Astrocyte (in vitro differentiated cells and primary cell): ENCODE measurements around the gene ANO2. TPM values are rescaled to one million over a fixed set of nuclear protein-coding genes. Genes with fewer than 3 reads are reported as not detected.

ENCODE experiments used
- DNase-seq: peaks from one replicate; pipeline ENCODE4 v3.0.0-alpha.2; 2010; ENCODE audit warnings: low read depth
- FAIRE-seq: peaks from 2 replicates; lab custom pipeline; 2011; peaks lifted over from hg19 to GRCh38; lab: Jason Lieb, UNC
- H2AFZ ChIP-seq: 2 replicates; pipeline ENCODE4 v1.6.0; 2012; ENCODE audit warnings: low read depth, low read length, inconsistent platforms
- H3K27ac ChIP-seq: 2 replicates; pipeline ENCODE4 v1.5.1; 2011; ENCODE audit warnings: low read depth, low read length, inconsistent platforms
- H3K27me3 ChIP-seq: 2 replicates; pipeline ENCODE4 v1.6.0; 2011; ENCODE audit warnings: low read length, inconsistent platforms; ENCODE audit not compliant: insufficient read depth
- H3K36me3 ChIP-seq: 2 replicates; pipeline ENCODE4 v1.5.1; 2011; ENCODE audit warnings: low read length, inconsistent platforms; ENCODE audit not compliant: insufficient read depth
- H3K4me1 ChIP-seq: 2 replicates; pipeline ENCODE4 v1.5.1; 2011; ENCODE audit warnings: low read length, inconsistent platforms; ENCODE audit not compliant: insufficient read depth
- H3K4me2 ChIP-seq: 2 replicates; pipeline ENCODE4 v1.6.0; 2012; ENCODE audit warnings: low read length, inconsistent platforms
- H3K4me3 ChIP-seq: 2 replicates; pipeline ENCODE4 v1.5.1; 2011; ENCODE audit warnings: low read depth, mild to moderate bottlenecking, low read length, inconsistent platforms; ENCODE audit not compliant: insufficient read depth
- H3K79me2 ChIP-seq: 2 replicates; pipeline ENCODE4 v1.6.0; 2012; ENCODE audit warnings: mild to moderate bottlenecking, low read length, inconsistent platforms; ENCODE audit not compliant: insufficient read depth
- H3K9ac ChIP-seq: 2 replicates; pipeline ENCODE4 v1.6.0; 2012; ENCODE audit warnings: mild to moderate bottlenecking, low read length, inconsistent platforms
- H3K9me3 ChIP-seq: 2 replicates; pipeline ENCODE4 v1.5.1; 2012; ENCODE audit warnings: low read depth, mild to moderate bottlenecking, low read length, inconsistent platforms; ENCODE audit not compliant: insufficient read depth
- H4K20me1 ChIP-seq: 2 replicates; pipeline ENCODE4 v1.6.0; 2012; ENCODE audit warnings: low read length, inconsistent platforms; ENCODE audit not compliant: insufficient read depth
- H3K27ac Mint-ChIP-seq: one replicate; pipeline ENCODE4 v1.8.0; 2021; ENCODE audit warnings: mild to moderate bottlenecking, mixed read lengths; ENCODE audit not compliant: unreplicated experiment
- H3K27me3 Mint-ChIP-seq: one replicate; pipeline ENCODE4 v1.8.0; 2021; ENCODE audit warnings: low read depth, mixed read lengths; ENCODE audit not compliant: unreplicated experiment
- H3K36me3 Mint-ChIP-seq: one replicate; pipeline ENCODE4 v1.8.0; 2021; ENCODE audit warnings: low read depth, mixed read lengths; ENCODE audit not compliant: unreplicated experiment
- H3K4me1 Mint-ChIP-seq: one replicate; pipeline ENCODE4 v1.8.0; 2021; ENCODE audit warnings: low read depth, mixed read lengths; ENCODE audit not compliant: unreplicated experiment
- H3K4me3 Mint-ChIP-seq: one replicate; pipeline ENCODE4 v1.8.0; 2021; ENCODE audit warnings: mild to moderate bottlenecking, moderate library complexity, mixed read lengths; ENCODE audit not compliant: unreplicated experiment
- H3K9me3 Mint-ChIP-seq: one replicate; pipeline ENCODE4 v1.8.0; 2021; ENCODE audit warnings: mild to moderate bottlenecking, mixed read lengths; ENCODE audit not compliant: unreplicated experiment
- CTCF ChIP-seq: IDR thresholded peaks from 2 replicates; pipeline ENCODE4 v1.5.1; 2011; ENCODE audit warnings: low read depth, mild to moderate bottlenecking, inconsistent platforms, low read length, moderate library complexity; ENCODE audit not compliant: insufficient read depth
- EZH2 ChIP-seq: IDR thresholded peaks from 2 replicates; pipeline ENCODE4 v1.6.1; 2012; ENCODE audit warnings: mild to moderate bottlenecking, low read length, inconsistent platforms; ENCODE audit not compliant: insufficient read depth
- total RNA-seq: library from RNA; stranded (reverse); gene quantifications from 2 replicates; pipeline ENCODE4 v1.2.1, GENCODE V29; 2021

The ANO2 gene
- total RNA-seq, 1 donor from 2014 or later: 0.93 TPM

GRCh38 chr12:5746917-5747316 is 198.1 kb downstream of the ANO2 start:
- FAIRE-seq: no peak
- H3K36me3 Mint-ChIP-seq: no peaks in the 10 kb centered on the region
- H3K27ac Mint-ChIP-seq: no peak overlapping the region

GRCh38 chr12:5746036-5746908 is 198.8 kb downstream of the ANO2 start:
- Histone ChIP-seq H4K20me1 (no peaks in the 10 kb centered on the region), H2AFZ (no peak overlapping the region), H3K9ac (no peak overlapping the region), H3K4me3 (no peak overlapping the region), H3K79me2 (no peaks in the 10 kb centered on the region), H3K27me3 (no peaks in the 10 kb centered on the region), H3K4me2 (no peak overlapping the region), H3K27ac (no peak overlapping the region), H3K4me1 (no peaks in the 10 kb centered on the region), H3K36me3 (no peaks in the 10 kb centered on the region), H3K9me3 (no peaks in the 10 kb centered on the region)
- no peak for TF ChIP-seq EZH2
- TF ChIP-seq CTCF: no peak
- Mint-ChIP-seq H3K4me1 (no peaks in the 10 kb centered on the region), H3K27me3 (peaks cover 9% of the 10 kb centered on the region), H3K4me3 (no peak overlapping the region), H3K27ac (no peak overlapping the region), H3K36me3 (no peaks in the 10 kb centered on the region), H3K9me3 (no peaks in the 10 kb centered on the region)
- FAIRE-seq (no peak), DNase-seq (no peak)

More at GRCh38 chr12:5746917-5747316, 198.1 kb downstream of the ANO2 start:
- TF ChIP-seq EZH2 (no peak), CTCF (no peak)
- Histone ChIP-seq H3K36me3 (no peaks in the 10 kb centered on the region), H2AFZ (no peak overlapping the region), H4K20me1 (no peaks in the 10 kb centered on the region), H3K4me2 (no peak overlapping the region), H3K27me3 (no peaks in the 10 kb centered on the region), H3K4me1 (no peaks in the 10 kb centered on the region), H3K79me2 (no peaks in the 10 kb centered on the region), H3K4me3 (no peak overlapping the region), H3K9me3 (no peaks in the 10 kb centered on the region), H3K9ac (no peak overlapping the region), H3K27ac (no peak overlapping the region)
- Mint-ChIP-seq H3K4me3 (no peak overlapping the region), H3K4me1 (no peaks in the 10 kb centered on the region), H3K9me3 (no peaks in the 10 kb centered on the region), H3K27me3 (peaks cover 9% of the 10 kb centered on the region)
- no peak for DNase-seq

GRCh38 chr12:5745251-5745888 is 199.7 kb downstream of the ANO2 start:
- no peak overlapping the region for H3K4me3 Mint-ChIP-seq
- H3K9me3 ChIP-seq: no peaks in the 10 kb centered on the region
- no peak overlapping the region for H3K4me2 ChIP-seq
- no peak overlapping the region for H2AFZ ChIP-seq
- no peak overlapping the region for H3K27ac Mint-ChIP-seq
- TF ChIP-seq EZH2 (no peak), CTCF (peak; percentile 56)
- H3K79me2 ChIP-seq: no peaks in the 10 kb centered on the region
- H3K9me3 Mint-ChIP-seq: peaks cover 2% of the 10 kb centered on the region
- H3K27ac ChIP-seq: no peak overlapping the region
- no peaks in the 10 kb centered on the region for H4K20me1 ChIP-seq
- H3K4me1 Mint-ChIP-seq: no peaks in the 10 kb centered on the region
- FAIRE-seq (no peak), DNase-seq (no peak)
- peaks cover 11% of the 10 kb centered on the region for H3K27me3 Mint-ChIP-seq
- no peaks in the 10 kb centered on the region for H3K36me3 Mint-ChIP-seq
- no peak overlapping the region for H3K9ac ChIP-seq
- H3K4me1 ChIP-seq: no peaks in the 10 kb centered on the region
- H3K36me3 ChIP-seq: no peaks in the 10 kb centered on the region
- H3K27me3 ChIP-seq: no peaks in the 10 kb centered on the region
- H3K4me3 ChIP-seq: no peak overlapping the region
